ENCODE measurements around the gene PEX6. TPM values are rescaled to one million over a fixed set of nuclear protein-coding genes. Genes with fewer than 3 reads are reported as not detected.

PEX6 gene, protein sequence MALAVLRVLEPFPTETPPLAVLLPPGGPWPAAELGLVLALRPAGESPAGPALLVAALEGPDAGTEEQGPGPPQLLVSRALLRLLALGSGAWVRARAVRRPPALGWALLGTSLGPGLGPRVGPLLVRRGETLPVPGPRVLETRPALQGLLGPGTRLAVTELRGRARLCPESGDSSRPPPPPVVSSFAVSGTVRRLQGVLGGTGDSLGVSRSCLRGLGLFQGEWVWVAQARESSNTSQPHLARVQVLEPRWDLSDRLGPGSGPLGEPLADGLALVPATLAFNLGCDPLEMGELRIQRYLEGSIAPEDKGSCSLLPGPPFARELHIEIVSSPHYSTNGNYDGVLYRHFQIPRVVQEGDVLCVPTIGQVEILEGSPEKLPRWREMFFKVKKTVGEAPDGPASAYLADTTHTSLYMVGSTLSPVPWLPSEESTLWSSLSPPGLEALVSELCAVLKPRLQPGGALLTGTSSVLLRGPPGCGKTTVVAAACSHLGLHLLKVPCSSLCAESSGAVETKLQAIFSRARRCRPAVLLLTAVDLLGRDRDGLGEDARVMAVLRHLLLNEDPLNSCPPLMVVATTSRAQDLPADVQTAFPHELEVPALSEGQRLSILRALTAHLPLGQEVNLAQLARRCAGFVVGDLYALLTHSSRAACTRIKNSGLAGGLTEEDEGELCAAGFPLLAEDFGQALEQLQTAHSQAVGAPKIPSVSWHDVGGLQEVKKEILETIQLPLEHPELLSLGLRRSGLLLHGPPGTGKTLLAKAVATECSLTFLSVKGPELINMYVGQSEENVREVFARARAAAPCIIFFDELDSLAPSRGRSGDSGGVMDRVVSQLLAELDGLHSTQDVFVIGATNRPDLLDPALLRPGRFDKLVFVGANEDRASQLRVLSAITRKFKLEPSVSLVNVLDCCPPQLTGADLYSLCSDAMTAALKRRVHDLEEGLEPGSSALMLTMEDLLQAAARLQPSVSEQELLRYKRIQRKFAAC
- 17.4 and 25.7 TPM in 2 replicates for total RNA-seq

DNA sequence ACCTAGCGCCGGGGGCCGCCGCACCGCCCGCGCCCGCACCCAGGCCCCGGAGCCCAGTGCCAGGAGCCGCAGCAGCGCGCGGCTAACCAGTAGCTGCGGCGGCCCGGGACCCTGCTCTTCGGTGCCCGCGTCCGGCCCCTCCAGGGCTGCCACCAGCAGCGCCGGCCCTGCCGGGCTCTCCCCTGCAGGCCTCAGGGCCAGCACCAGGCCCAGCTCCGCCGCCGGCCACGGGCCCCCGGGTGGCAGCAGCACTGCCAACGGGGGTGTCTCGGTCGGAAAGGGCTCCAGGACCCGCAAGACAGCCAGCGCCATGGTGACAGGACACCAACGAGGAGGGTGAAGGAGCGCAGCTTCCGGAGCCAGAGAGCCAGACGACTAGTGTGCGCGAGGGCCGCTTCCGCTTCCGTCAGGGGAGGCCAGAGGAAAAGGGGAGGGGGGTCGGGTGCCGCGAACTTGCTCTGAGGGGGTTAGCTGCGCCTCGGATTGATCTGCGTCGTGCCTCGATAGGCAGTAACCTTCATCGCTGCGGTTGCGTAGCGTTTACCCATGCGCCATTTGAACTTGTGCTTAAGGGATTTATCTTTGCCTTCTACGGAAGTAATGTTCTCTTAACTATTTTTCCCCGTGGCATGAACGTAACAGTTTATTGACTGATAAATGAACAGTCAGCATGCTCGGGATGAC is at the start of gene PEX6:
TSS of gene PEX6 (minus strand) at position 343 of the 684 bp plus-strand sequence. CDS start at position 312, 31 bp downstream.

DNA sequence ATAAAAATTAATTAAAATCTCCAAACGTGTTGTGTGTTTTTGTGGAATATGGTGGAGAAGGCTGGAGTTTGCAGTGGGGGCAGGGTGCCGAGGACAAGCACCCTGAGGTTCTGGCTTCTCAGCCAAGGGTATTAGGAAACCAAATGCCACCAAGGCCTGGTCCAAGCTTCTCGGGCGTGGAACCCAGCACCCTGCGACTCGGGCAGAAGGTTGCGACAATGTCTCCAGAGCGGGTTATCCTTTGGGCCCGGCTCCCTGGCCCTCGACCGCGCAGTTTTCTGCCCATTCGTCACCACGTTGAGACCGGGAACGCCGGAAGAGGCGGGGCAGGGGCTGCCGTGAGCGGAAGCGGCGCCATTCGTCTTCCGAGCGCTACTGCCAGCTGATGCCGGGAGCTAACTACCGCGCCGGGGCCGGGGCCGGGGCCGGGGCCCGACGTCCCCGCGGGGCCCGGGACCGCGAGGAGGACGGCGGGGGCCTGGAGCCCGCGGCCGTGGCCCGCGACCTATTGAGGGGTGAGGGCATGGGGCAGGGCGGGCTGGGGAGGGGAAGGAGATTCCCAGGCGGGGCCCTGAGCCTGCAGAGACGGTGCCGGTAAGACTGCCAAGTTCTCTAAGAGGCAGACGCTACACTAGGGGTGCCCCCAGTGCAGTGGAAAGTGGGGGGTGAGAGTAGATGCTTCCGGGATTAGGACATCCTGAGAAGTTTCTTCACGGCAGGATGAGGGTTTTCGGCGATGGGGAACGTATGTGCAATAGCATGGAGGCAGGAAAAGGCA is 42.5 kb upstream of the PEX6 start, which contains the start of gene RRP36:
TSS of gene RRP36 (plus strand) at position 354 of the 778 bp plus-strand sequence. CDS start at position 386, 32 bp downstream.

DNA sequence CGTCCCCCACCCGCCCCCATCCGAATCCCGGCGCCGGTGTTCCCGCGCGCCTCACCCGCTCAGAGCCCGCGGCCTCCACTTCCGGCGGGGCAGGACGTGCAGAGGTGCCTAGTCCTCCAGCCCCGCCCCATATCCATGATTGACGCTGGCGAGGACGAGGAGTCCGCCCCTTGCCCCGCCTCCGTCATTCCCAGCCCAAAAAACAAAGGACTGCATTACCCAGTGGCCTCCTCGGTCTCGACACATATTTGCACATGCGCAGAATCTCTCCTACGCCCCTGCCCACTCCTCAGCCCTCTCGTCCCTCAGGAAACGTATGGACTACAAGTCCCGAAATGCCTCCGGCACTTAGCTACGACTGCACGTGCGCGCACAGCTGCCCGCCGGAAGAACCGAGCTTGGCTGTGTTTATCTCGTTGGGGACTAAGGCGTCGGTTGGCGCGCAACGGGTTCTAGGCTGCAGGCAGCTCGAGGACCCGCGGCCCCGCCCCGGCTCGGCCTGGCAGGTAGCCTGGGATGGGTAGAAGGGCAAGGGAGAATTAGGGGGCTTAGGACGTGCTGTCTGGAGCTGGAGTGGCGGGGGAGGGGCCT is 35.0 kb upstream of the PEX6 start, which contains the start of the genes KLHDC3 and MEA1:
TSS of gene KLHDC3 (plus strand) at position 407 of the 591 bp plus-strand sequence. CDS start 2,944 bp downstream, outside the sequence.
TSS of gene MEA1 (minus strand) at position 104 of the 591 bp plus-strand sequence. CDS start 133 bp downstream, outside the sequence.

DNA sequence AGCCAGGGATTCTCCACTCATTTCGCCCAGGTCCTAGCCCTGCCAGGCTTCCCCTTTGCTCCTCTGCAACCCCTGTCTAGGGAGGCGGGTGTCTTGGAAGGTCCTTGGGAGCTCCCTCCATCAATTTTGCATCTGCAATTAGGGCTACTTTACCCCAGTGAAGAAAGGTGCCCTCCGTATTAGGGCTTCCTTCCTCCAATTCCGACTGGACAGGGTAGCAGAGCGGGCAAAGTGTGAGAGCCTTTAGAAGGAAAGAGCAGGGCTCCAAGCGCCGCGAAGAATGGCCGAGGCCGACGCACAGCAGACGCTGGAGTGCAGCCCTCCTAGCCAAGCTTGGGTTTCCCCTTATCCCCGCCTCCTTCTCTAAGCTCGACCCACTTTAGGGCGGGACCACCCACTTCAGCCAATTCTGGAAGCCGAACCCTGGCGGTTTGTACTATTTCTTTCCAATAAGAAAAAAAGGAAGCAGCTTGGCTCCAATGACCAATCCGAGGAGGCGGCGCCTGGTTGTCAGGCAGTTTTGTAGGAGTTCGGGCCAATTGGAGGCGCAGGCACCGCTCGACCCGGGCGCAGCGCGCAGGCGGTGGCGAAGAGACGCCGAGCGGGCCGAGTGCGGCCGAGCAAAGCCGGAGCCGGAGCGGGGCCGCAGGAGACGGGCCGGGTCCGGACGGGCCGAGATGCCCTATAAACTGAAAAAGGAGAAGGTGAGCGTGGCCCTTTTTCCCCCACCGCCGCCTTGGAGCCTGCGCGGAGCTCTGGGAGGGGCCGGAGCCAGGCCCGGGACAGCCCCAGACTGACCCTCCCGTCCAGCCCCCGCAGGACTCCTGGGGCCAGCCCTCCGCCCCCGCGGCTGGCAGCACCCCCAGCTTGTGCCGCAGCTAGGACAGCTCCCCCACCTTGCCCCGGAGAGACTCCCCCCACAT is 5.3 kb upstream of the PEX6 start, which contains the start of gene PPP2R5D:
TSS of gene PPP2R5D (plus strand) at position 570 of the 923 bp plus-strand sequence. CDS start at position 678, 108 bp downstream.

DNA sequence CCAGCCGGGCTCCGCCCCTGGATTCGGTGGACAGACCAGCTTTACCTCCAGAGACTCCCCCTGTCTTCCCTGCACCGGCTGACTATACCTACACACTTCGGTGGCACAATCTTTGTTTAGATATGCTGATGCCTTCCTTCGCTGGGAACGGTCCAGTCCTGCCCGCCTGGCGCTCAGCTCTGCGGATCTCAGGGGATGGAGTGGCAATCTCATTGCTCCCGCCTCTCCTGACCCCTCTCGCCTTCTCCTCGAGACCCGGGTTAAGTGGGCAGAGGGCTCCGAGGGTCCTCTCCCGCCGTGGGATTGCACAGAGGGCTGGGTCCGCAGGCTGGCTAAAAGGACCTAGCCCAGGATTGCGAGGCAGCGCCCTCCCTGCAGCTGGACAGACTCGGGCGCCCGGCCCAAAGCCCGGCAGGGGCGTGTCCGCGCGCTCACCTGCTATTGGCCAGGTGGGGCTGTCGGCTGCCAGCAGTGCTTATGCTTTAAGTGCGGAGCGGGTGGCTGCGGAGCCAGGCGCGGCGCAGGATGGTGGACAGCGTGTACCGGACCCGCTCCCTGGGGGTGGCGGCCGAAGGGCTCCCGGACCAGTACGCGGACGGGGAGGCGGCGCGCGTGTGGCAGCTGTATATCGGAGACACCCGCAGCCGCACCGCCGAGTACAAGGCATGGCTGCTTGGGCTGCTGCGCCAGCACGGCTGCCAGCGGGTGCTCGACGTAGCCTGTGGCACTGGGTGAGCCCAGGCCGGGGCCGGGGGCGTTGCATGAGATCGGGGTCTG is 18.6 kb downstream of the PEX6 start, which contains the start of gene GNMT:
TSS of gene GNMT (plus strand) at position 512 of the 777 bp plus-strand sequence. CDS start at position 526, 14 bp downstream.

DNA sequence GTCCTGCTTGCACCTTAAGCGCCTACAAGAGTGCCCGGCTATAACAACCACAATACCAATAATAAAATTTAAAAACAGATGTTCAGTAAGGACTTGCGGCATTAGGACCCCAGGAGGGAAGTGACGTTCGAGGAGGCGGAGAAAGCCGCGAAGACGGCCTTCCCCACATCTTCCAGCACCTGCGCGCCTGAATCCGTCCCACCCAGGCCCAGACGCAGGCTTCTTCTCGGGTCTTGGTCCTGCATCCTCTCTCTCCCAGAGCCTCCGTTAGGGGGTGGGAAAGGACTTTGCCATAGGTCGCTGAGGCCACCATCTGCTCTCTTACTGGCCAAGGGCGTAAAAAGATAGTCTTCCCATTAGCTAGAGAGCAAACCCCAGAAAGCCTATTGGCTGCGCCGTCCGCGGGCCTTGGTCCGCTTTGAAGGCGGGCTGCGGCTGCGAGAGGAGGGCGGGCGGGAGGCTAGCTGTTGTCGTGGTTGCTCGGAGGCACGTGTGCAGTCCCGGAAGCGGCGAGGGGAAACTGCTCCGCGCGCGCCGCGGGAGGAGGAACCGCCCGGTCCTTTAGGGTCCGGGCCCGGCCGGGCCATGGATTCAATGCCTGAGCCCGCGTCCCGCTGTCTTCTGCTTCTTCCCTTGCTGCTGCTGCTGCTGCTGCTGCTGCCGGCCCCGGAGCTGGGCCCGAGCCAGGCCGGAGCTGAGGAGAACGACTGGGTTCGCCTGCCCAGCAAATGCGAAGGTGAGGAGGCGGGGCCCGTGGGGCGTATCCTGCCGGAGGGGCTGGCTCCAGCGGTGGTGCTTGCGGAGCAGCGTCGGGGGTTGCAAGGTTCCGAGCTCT is 49.8 kb downstream of the PEX6 start, which contains the start of gene CNPY3:
TSS of gene CNPY3 (plus strand) at position 495 of the 835 bp plus-strand sequence. CDS start at position 586, 91 bp downstream.

DNA sequence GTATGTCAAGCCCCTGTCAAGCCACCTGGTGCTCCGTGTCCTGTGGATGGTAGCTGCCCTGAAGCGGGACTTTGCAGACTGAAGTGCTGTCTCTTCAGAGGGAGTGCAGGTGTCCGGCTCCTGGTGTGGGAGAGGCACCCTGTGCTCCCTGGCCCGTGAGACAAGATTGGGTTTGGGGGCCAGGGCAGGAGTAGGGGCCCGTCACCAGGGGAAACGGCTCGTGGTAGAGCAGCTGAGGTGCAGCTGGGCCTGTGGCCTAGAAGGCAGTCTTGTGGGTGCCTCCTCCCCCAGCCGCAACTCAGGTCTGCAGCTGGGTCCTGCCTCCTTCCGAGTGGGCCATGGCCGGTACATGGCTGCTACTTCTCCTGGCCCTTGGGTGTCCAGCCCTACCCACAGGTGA is 63.2 kb downstream of the PEX6 start, which contains the start of gene PTCRA:
TSS of gene PTCRA (plus strand) at position 322 of the 400 bp plus-strand sequence. CDS start at position 339, 17 bp downstream.

Other genes with a start within 250 kb of the PEX6 start
- gene TBCC, start 233.1 kb downstream of the PEX6 start, total RNA-seq: 28.3 and 31.3 TPM in 2 replicates
- gene BICRAL, start 197.1 kb downstream of the PEX6 start, total RNA-seq: 6.5 and 7.1 TPM in 2 replicates
- gene RPL7L1, start 99.6 kb downstream of the PEX6 start, total RNA-seq: 204 and 227 TPM in 2 replicates
- not detected in 2 replicates for gene PTCRA, start 63.1 kb downstream of the PEX6 start, total RNA-seq
- gene CNPY3, start 49.7 kb downstream of the PEX6 start, total RNA-seq: 25.4 and 28.1 TPM in 2 replicates
- 0.13 TPM in 1 of 2 replicates, not detected in the other for gene GNMT, start 18.4 kb downstream of the PEX6 start, total RNA-seq
- gene PPP2R5D, start 5.4 kb upstream of the PEX6 start, total RNA-seq: 60.4 and 63.3 TPM in 2 replicates
- gene MEA1, start 34.8 kb upstream of the PEX6 start, total RNA-seq: 43.7 and 50.7 TPM in 2 replicates
- 85.1 and 93.1 TPM in 2 replicates for gene KLHDC3, start 35.1 kb upstream of the PEX6 start, total RNA-seq
- 104 and 118 TPM in 2 replicates for gene RRP36, start 42.4 kb upstream of the PEX6 start, total RNA-seq
- 22.8 and 23.7 TPM in 2 replicates for gene CUL7, start 74.7 kb upstream of the PEX6 start, total RNA-seq
- gene MRPL2, start 80.3 kb upstream of the PEX6 start, total RNA-seq: 24.6 and 25.9 TPM in 2 replicates
- gene KLC4, start 80.5 kb upstream of the PEX6 start, total RNA-seq: 11.2 and 11.8 TPM in 2 replicates
- 2.7 and 2.8 TPM in 2 replicates for gene PTK7, start 97.1 kb upstream of the PEX6 start, total RNA-seq
- 22.5 and 28.9 TPM in 2 replicates for gene SRF, start 192.1 kb upstream of the PEX6 start, total RNA-seq
- 23.3 and 26.6 TPM in 2 replicates for gene CUL9, start 203.0 kb upstream of the PEX6 start, total RNA-seq